Lower lobe of right lung (tissue), 2 donors: ENCODE measurements around the gene CNTN4. TPM values are rescaled to one million over a fixed set of nuclear protein-coding genes. Genes with fewer than 3 reads are reported as not detected.

Experiments
- ATAC-seq, 2 donors: fragments of 200-7000 bp; cut with Tn5 transposase; one replicate each; pipeline ENCODE4 v1.9.1; 2020 to 2022; ENCODE audit warnings: mild to moderate bottlenecking in 2 of 2, moderate library complexity in 2 of 2
- DNase-seq: peaks from one replicate; pipeline ENCODE4 v3.0.0-alpha.2; 2020
- H3K27ac ChIP-seq: fragments of 200-600 bp; one replicate; pipeline ENCODE4 v1.8.0; 2022
- H3K27me3 ChIP-seq: fragments of 200-600 bp; one replicate; pipeline ENCODE4 v1.8.0; 2022; ENCODE audit warnings: low read depth
- H3K36me3 ChIP-seq: fragments of 200-600 bp; one replicate; pipeline ENCODE4 v1.8.0; 2022; ENCODE audit warnings: mild to moderate bottlenecking
- H3K4me1 ChIP-seq: fragments of 200-600 bp; one replicate; pipeline ENCODE4 v1.8.0; 2022
- H3K4me3 ChIP-seq: fragments of 200-600 bp; one replicate; pipeline ENCODE4 v1.8.0; 2022; ENCODE audit warnings: mild to moderate bottlenecking
- H3K9me3 ChIP-seq: fragments of 200-600 bp; one replicate; pipeline ENCODE4 v1.8.0; 2022
- intact Hi-C: fragments of 100-400 bp; cut with DNase I; formaldehyde crosslinking; loops from one replicate; pipeline ENCODE4 v1.11.0; 2022
- total RNA-seq: library from RNA; stranded (reverse); fragmentation: NEBNext Ultra II Directional; extraction: Animal tissue kit (Norgen Biotek cat#: 25700); gene quantifications from one replicate; pipeline ENCODE4 v1.2.1, GENCODE V29; 2021
- TF ChIP-seq, protein P1 (sequence below): fragments of 200-600 bp; IDR thresholded peaks from one replicate; pipeline ENCODE4 v1.8.0; 2022; ENCODE audit warnings: antibody characterized with exemption, mild to moderate bottlenecking
- donor health status: DM: no; HTN: yes; CAD: no; lungs with severe emphysema.

Gene CNTN4
- total RNA-seq, 1 donor from 2014 or later, result 10.4 TPM

DNA sequence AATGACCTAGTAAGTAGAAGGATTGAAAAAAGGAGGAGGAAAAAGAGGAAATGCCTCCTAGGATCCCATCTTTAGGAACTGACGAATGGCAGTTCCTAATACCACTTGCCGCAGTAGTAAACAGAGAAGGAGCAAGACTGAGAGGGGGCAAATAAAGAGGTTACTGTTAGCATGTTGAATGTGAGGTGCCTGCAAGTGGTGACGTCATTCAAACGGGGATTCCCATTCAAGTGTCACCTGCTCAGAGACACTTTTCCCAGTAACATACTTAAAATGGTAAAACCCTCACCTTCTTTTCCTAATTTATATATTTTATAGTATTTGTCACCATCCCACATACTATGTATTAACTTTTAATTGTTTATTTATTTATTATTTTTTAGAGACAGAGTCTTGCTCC, 832.6 kb downstream of the CNTN4 start:
- TF ChIP-seq, protein P1, sequence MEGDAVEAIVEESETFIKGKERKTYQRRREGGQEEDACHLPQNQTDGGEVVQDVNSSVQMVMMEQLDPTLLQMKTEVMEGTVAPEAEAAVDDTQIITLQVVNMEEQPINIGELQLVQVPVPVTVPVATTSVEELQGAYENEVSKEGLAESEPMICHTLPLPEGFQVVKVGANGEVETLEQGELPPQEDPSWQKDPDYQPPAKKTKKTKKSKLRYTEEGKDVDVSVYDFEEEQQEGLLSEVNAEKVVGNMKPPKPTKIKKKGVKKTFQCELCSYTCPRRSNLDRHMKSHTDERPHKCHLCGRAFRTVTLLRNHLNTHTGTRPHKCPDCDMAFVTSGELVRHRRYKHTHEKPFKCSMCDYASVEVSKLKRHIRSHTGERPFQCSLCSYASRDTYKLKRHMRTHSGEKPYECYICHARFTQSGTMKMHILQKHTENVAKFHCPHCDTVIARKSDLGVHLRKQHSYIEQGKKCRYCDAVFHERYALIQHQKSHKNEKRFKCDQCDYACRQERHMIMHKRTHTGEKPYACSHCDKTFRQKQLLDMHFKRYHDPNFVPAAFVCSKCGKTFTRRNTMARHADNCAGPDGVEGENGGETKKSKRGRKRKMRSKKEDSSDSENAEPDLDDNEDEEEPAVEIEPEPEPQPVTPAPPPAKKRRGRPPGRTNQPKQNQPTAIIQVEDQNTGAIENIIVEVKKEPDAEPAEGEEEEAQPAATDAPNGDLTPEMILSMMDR, result no peak
- H3K36me3 ChIP-seq, result no peaks in the 10 kb centered on the region
- intact Hi-C loops, result no loop called here
- no peak overlapping the region for H3K4me3 ChIP-seq
- DNase-seq (no peak), ATAC-seq (no peak)
- no peak overlapping the region for H3K27ac ChIP-seq
- no peaks in the 10 kb centered on the region for H3K4me1 ChIP-seq
- no peaks in the 10 kb centered on the region for H3K27me3 ChIP-seq
- H3K9me3 ChIP-seq, result no peaks in the 10 kb centered on the region

DNA sequence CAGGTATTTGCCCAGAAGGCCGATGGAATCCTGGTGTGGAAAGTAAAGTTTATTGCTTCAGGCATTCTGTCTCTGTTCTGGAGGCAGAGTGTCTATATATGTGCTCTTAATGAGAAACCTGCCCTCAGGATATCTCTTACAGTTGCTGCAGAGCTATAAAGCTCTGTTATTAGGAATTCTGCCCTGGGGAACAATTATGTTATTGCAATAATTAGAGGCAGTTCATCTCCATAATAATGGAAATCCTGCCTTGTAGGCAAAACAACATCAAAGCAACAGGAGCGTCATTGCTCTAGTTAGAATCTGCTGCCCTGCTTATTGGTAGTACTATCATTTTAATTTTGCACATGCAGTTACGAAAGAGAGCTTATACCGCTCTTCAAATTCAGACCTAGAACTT, 835.9 kb downstream of the CNTN4 start:
- ATAC-seq (no peak), DNase-seq (no peak)
- TF ChIP-seq, protein P1, result no peak
- intact Hi-C loops, result no loop called here
- Histone ChIP-seq H3K4me3 (no peak overlapping the region), H3K27me3 (no peaks in the 10 kb centered on the region), H3K27ac (no peak overlapping the region), H3K36me3 (no peaks in the 10 kb centered on the region), H3K9me3 (no peaks in the 10 kb centered on the region), H3K4me1 (no peaks in the 10 kb centered on the region)

DNA sequence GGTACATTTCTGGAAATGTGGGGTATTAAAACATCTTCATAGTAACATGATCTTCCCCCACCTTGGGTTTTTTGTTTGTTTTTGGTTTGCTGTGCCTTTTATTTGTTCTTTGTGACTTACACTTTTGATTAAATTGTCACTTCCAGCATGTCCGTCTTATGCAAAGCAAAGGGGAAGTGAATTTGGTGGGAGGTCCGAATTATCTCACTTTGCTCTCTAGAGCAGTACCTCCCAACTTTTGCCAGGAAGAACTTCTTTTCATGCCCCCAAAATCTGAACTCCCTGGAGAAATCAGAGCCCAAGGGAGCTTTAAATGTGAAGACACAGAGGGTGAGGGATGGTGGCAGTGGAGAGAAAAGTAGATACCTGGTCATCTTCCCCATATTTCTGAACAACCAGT, 838.4 kb downstream of the CNTN4 start:
- Histone ChIP-seq H3K27ac (no peak overlapping the region), H3K4me3 (no peak overlapping the region), H3K9me3 (no peaks in the 10 kb centered on the region), H3K36me3 (no peaks in the 10 kb centered on the region), H3K4me1 (no peaks in the 10 kb centered on the region), H3K27me3 (no peaks in the 10 kb centered on the region)
- no peak for DNase-seq
- ATAC-seq, result no peak
- intact Hi-C loops, result no loop called here
- TF ChIP-seq, protein P1, result no peak

DNA sequence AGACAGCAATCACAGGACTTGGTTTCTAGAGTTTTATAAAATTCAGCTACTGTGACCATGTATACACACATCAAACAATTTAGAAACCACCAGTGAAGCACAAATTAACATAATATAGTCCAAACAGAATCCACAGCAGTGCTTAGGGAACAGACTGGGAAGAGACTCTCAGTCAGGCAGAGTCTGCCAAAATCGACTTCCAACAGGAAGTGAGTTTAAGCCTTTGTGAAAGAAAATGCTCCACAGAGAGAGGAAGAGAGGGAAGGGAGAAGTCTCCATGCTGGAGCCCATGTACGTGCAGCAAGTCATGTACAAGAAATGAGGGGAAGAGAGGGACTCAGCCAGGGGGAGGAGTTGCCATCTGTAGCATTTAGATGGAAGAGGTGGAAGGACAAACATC, 838.9 kb downstream of the CNTN4 start:
- Histone ChIP-seq H3K27me3 (no peaks in the 10 kb centered on the region), H3K4me3 (no peak overlapping the region), H3K36me3 (no peaks in the 10 kb centered on the region), H3K4me1 (no peaks in the 10 kb centered on the region), H3K9me3 (no peaks in the 10 kb centered on the region), H3K27ac (no peak overlapping the region)
- intact Hi-C loops, result no loop called here
- ATAC-seq (no peak), DNase-seq (no peak)
- TF ChIP-seq, protein P1, result no peak

DNA sequence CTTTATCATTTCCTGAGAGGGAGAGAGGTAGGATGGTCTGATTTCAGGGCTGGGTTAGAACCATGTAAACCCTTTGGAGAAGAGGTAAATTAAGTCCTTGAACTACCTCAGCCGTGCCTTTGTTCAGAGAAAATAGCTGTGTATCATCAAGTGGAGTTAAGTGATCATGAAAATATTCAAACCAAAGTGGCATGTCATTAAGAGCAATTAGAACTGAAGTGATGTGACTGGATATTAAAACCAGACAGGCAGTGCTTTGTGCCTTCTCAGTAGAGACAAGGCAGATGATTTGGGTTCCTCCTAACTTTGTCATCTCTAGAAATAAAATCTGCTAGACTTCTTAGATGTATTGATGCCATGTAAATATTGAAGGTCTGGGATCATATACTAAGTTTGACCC, 840.0 kb downstream of the CNTN4 start:
- Histone ChIP-seq H3K27me3 (no peaks in the 10 kb centered on the region), H3K4me1 (no peaks in the 10 kb centered on the region), H3K9me3 (no peaks in the 10 kb centered on the region), H3K27ac (no peak overlapping the region), H3K36me3 (no peaks in the 10 kb centered on the region), H3K4me3 (no peak overlapping the region)
- TF ChIP-seq, protein P1, result no peak
- DNase-seq (no peak), ATAC-seq (no peak)
- intact Hi-C loops, result no loop called here

DNA sequence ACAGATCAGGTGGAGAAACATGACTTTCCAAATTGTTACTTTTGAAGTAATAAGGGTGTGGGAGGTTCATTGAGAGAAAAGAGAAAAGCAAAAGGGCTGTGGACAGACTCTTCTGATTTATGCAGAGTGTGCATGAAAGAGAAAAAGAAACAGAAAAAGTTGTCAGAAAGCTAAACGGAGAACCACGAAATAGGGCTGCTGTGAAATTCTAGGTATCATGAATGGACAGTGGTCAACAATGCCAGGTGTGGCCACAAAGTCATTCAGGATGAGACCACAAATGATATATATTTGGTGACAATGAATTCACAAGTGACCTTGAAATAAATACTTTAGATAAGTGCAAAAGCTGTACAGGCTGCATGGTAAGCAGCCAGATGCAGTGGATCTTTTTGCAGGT, 841.4 kb downstream of the CNTN4 start:
- TF ChIP-seq, protein P1, result no peak
- intact Hi-C loops, result no loop called here
- Histone ChIP-seq H3K4me1 (no peaks in the 10 kb centered on the region), H3K27me3 (no peaks in the 10 kb centered on the region), H3K9me3 (no peaks in the 10 kb centered on the region), H3K4me3 (no peak overlapping the region), H3K36me3 (no peaks in the 10 kb centered on the region), H3K27ac (no peak overlapping the region)
- DNase-seq (no peak), ATAC-seq (no peak)
